HepG2 (cell line): ENCODE data around the gene PSMD2. TPM values are rescaled to one million over a fixed set of nuclear protein-coding genes. Genes with fewer than 3 reads are reported as not detected.

Source experiments
- BHLHE40 ChIP-seq: IDR thresholded peaks from 2 replicates; pipeline ENCODE4 v1.6.1; 2011; ENCODE audit warnings: low read length, improper control_type of control experiment
- RAD21 ChIP-seq: fragments of 450-650 bp; formaldehyde crosslinking; IDR thresholded peaks from 2 replicates; pipeline ENCODE4 v1.5.0; 2020; ENCODE audit warnings: mild to moderate bottlenecking
- SALL1 ChIP-seq: sonication (generic); formaldehyde crosslinking; IDR thresholded peaks from 2 replicates; pipeline ENCODE4 v1.8.0; 2022; ENCODE audit warnings: mild to moderate bottlenecking, missing genetic modification reagents
- ZFX ChIP-seq: sonication (generic); formaldehyde crosslinking; IDR thresholded peaks from 2 replicates; pipeline ENCODE4 v1.4.0; 2020; ENCODE audit warnings: mild to moderate bottlenecking, low read depth, missing genetic modification reagents, moderate library complexity
- ZNF407 ChIP-seq: sonication (generic); formaldehyde crosslinking; IDR thresholded peaks from one replicate; pipeline ENCODE4 v1.5.1; 2020; ENCODE audit warnings: mild to moderate bottlenecking, missing genetic modification reagents; ENCODE audit errors: not compliant biosample characterization
- ZNF530 ChIP-seq: sonication (generic); formaldehyde crosslinking; IDR thresholded peaks from 2 replicates; pipeline ENCODE4 v1.5.0; 2020; ENCODE audit warnings: low read depth, mild to moderate bottlenecking, missing genetic modification reagents
- polyA plus RNA-seq, 8 experiments: library from polyadenylated mRNA; depleted of rRNA in 3 of 8; stranded (reverse) in 7 of 8; unstranded in 1 of 8; fragments of >200 nt; fragmentation: Illumina TruSeq in 4 of 8; extraction: Trizol in 4 of 8; gene quantifications; 2 replicates each; pipeline versions ENCODE4 v1.2.1 to v1.2.3, GENCODE V29; 2011 to 2016; ENCODE audit warnings: low read depth in 4 of 8, missing spikeins in 1 of 8, mixed read lengths in 1 of 8; ENCODE audit not compliant: insufficient read depth in 1 of 8
- total RNA-seq, 5 experiments: library from RNA; depleted of rRNA; stranded (reverse); fragments of >200 nt; fragmentation: Illumina TruSeq; extraction: Trizol; gene quantifications; 2 replicates each; pipeline ENCODE4 v1.2.3, GENCODE V29; 2016; ENCODE audit warnings: low read depth in 1 of 5
- TF ChIP-seq, protein P1 (sequence below): sonication (generic); formaldehyde crosslinking; IDR thresholded peaks from 2 replicates; pipeline ENCODE4 v1.4.0; 2020; ENCODE audit warnings: missing genetic modification reagents
- TF ChIP-seq, protein P2 (sequence below): sonication (generic); formaldehyde crosslinking; IDR thresholded peaks from 2 replicates; pipeline ENCODE4 v1.4.0; 2020; ENCODE audit warnings: missing genetic modification reagents

Gene PSMD2
- total and polyA plus RNA-seq, 2 of the 13 experiments (the other 11 are each of a cell fraction or from before 2014, with no cell fraction given) = 125 to 200 TPM

DNA sequence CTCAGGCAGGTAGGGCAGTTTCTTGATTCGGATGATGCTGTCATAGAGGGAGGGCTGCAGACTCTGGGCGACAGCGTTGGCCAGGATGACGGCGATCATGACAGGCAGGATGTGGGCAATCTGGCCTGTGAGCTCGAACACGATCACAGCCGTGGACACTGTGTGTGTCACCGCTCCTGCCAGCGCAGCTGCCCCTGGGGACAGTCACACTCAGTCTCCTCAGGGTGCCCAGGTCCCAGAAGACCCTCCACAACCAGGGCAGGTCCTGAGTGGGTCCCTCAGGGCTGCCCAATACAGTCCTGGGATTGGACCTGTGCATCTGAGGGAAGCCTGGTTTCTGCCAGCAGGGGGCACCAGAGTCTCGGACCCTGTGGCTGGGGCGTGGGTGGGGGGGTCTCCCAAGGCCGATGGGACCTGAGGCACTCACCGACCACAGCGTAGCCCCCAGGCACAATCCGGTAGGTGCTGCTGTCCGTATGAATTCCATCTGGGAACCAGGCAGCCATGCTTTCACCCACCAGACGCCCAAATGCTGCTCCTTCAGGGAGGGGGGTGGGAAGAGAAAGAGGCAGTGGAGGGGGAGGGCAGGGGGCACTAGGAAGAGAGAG is 55.2 kb downstream of the PSMD2 start (continued):
- TF ChIP-seq, protein P1, sequence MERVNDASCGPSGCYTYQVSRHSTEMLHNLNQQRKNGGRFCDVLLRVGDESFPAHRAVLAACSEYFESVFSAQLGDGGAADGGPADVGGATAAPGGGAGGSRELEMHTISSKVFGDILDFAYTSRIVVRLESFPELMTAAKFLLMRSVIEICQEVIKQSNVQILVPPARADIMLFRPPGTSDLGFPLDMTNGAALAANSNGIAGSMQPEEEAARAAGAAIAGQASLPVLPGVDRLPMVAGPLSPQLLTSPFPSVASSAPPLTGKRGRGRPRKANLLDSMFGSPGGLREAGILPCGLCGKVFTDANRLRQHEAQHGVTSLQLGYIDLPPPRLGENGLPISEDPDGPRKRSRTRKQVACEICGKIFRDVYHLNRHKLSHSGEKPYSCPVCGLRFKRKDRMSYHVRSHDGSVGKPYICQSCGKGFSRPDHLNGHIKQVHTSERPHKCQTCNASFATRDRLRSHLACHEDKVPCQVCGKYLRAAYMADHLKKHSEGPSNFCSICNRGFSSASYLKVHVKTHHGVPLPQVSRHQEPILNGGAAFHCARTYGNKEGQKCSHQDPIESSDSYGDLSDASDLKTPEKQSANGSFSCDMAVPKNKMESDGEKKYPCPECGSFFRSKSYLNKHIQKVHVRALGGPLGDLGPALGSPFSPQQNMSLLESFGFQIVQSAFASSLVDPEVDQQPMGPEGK = peak; percentile 82
- TF ChIP-seq, protein P2, sequence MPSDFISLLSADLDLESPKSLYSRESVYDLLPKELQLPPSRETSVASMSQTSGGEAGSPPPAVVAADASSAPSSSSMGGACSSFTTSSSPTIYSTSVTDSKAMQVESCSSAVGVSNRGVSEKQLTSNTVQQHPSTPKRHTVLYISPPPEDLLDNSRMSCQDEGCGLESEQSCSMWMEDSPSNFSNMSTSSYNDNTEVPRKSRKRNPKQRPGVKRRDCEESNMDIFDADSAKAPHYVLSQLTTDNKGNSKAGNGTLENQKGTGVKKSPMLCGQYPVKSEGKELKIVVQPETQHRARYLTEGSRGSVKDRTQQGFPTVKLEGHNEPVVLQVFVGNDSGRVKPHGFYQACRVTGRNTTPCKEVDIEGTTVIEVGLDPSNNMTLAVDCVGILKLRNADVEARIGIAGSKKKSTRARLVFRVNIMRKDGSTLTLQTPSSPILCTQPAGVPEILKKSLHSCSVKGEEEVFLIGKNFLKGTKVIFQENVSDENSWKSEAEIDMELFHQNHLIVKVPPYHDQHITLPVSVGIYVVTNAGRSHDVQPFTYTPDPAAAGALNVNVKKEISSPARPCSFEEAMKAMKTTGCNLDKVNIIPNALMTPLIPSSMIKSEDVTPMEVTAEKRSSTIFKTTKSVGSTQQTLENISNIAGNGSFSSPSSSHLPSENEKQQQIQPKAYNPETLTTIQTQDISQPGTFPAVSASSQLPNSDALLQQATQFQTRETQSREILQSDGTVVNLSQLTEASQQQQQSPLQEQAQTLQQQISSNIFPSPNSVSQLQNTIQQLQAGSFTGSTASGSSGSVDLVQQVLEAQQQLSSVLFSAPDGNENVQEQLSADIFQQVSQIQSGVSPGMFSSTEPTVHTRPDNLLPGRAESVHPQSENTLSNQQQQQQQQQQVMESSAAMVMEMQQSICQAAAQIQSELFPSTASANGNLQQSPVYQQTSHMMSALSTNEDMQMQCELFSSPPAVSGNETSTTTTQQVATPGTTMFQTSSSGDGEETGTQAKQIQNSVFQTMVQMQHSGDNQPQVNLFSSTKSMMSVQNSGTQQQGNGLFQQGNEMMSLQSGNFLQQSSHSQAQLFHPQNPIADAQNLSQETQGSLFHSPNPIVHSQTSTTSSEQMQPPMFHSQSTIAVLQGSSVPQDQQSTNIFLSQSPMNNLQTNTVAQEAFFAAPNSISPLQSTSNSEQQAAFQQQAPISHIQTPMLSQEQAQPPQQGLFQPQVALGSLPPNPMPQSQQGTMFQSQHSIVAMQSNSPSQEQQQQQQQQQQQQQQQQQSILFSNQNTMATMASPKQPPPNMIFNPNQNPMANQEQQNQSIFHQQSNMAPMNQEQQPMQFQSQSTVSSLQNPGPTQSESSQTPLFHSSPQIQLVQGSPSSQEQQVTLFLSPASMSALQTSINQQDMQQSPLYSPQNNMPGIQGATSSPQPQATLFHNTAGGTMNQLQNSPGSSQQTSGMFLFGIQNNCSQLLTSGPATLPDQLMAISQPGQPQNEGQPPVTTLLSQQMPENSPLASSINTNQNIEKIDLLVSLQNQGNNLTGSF (CRISPR knock-in tag) = no peak
- TF ChIP-seq ZNF407 (CRISPR knock-in tag) (peak; percentile 22), ZFX (CRISPR knock-in tag) (0 out of 2 replicates have a peak, but pooled peaks have one; percentile 10), ZNF530 (no peak), SALL1 (CRISPR knock-in tag) (0 out of 2 replicates have a peak, but pooled peaks have one; percentile 10), RAD21 (CRISPR knock-in tag) (peak; percentile 64), BHLHE40 (no peak)
